Loucy (cell line): ENCODE measurements around the gene CAPN10.
"Not testable (repeated sequence)": the region's sequence is repeated elsewhere in the genome, so short reads cannot be mapped to it uniquely, and the experiment has no call there.

ENCODE experiments used
- H2AFZ ChIP-seq: fragments of 200-600 bp; sonication (generic); 2 replicates; pipeline ENCODE4 v1.6.0; 2016; ENCODE audit warnings: antibody characterized with exemption, mild to moderate bottlenecking, low read length, moderate library complexity
- H3F3A ChIP-seq: fragments of 200-600 bp; 2 replicates; pipeline ENCODE4 v1.6.0; 2016; ENCODE audit warnings: antibody characterized with exemption, low read depth, mild to moderate bottlenecking
- H3K27me3 ChIP-seq: fragments of 200-600 bp; sonication (generic); 2 replicates; pipeline ENCODE4 v1.6.1; 2014; ENCODE audit warnings: low read length, mild to moderate bottlenecking; ENCODE audit not compliant: insufficient read depth, poor library complexity, severe bottlenecking
- H3K36me3 ChIP-seq: fragments of 200-600 bp; sonication (generic); 2 replicates; pipeline ENCODE4 v1.6.1; 2016; ENCODE audit warnings: low read length; ENCODE audit not compliant: insufficient read depth
- H3K4me1 ChIP-seq: fragments of 200-600 bp; sonication (generic); 2 replicates; pipeline ENCODE4 v1.5.1; 2014; ENCODE audit warnings: low read length, mild to moderate bottlenecking; ENCODE audit not compliant: insufficient read depth, poor library complexity, severe bottlenecking
- H3K4me2 ChIP-seq: fragments of 200-600 bp; sonication (generic); 2 replicates; pipeline ENCODE4 v1.6.0; 2014; ENCODE audit warnings: antibody characterized with exemption, low read length, low read depth, mild to moderate bottlenecking; ENCODE audit not compliant: poor library complexity, severe bottlenecking
- H3K4me3 ChIP-seq: fragments of 200-600 bp; sonication (generic); 2 replicates; pipeline ENCODE4 v1.5.1; 2014; ENCODE audit warnings: low read length, mild to moderate bottlenecking, mixed read lengths; ENCODE audit not compliant: poor library complexity, severe bottlenecking
- H3K79me2 ChIP-seq: fragments of 200-600 bp; sonication (generic); 2 replicates; pipeline ENCODE4 v1.6.1; 2014; ENCODE audit warnings: low read length; ENCODE audit not compliant: insufficient read depth
- H3K9ac ChIP-seq: fragments of 200-600 bp; sonication (generic); 2 replicates; pipeline ENCODE4 v1.6.0; 2014; ENCODE audit warnings: mild to moderate bottlenecking, low read depth, low read length, moderate library complexity; ENCODE audit not compliant: poor library complexity, severe bottlenecking
- H3K9me2 ChIP-seq: fragments of 200-600 bp; sonication (generic); replicated peaks from 2 replicates; pipeline ENCODE4 v1.6.1; 2016; ENCODE audit warnings: low read depth, low read length, mixed read lengths
- H3K9me3 ChIP-seq: fragments of 200-600 bp; sonication (generic); 2 replicates; pipeline ENCODE4 v1.6.1; 2014; ENCODE audit warnings: mild to moderate bottlenecking, antibody characterized with exemption, low read length, low read depth; ENCODE audit not compliant: insufficient read depth
- H4K20me1 ChIP-seq: fragments of 200-600 bp; sonication (generic); 2 replicates; pipeline ENCODE4 v1.6.0; 2014; ENCODE audit warnings: antibody characterized with exemption, low read length, mild to moderate bottlenecking; ENCODE audit not compliant: insufficient read depth, poor library complexity, severe bottlenecking
- EZH2phosphoT487 ChIP-seq: fragments of 200-600 bp; IDR thresholded peaks from 2 replicates; pipeline ENCODE4 v1.6.1; 2018; ENCODE audit warnings: antibody characterized with exemption, mild to moderate bottlenecking, moderate library complexity, borderline replicate concordance
- TF ChIP-seq, protein P1 (sequence below): fragments of 200-600 bp; sonication (generic); conservative IDR thresholded peaks from 2 replicates; pipeline ENCODE4 v1.5.1; 2014; ENCODE audit warnings: mild to moderate bottlenecking, antibody characterized with exemption, low read length

The CAPN10 gene

DNA sequence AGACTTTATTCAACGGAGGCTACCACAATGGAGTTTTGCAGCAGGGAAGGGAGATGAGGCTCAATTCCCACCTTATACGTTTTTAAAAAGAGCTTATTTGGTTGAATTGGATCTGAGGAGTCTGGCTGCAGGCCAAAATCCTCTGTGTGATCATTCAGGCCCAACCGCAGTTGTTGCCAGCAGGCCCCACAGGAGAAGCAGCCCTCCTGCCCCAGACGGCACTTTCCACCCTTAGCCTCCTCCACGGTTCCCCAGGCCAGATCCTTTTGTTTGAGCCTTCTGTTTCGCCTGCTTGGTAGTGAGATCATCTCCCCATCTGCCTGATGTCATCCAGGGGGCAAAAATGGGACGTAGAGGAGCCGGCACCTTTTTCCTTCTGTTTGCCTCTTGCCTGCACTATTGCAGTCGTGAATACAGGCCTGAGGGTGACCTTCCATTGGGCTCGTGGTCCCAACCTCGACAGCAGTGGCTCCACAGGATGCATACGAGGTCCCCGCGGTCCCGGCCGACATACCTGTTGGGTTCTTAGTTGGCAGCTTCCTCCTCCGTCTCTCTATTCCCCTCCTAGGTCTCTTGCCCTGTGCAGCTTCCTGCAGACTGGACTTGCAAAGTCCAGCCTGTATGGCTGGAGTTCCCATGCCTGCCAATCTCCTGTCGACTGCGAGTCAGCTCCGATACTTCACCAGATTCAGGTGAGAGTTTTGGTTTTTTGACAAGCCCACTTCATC, 29.4 kb downstream of the CAPN10 start:
- H3K36me3 ChIP-seq, result no peaks in the 10 kb centered on the region
- H3F3A ChIP-seq, result no peaks in the 10 kb centered on the region
- no peaks in the 10 kb centered on the region for H3K9me2 ChIP-seq
- H3K9me3 ChIP-seq, result peaks cover 9% of the 10 kb centered on the region; the same call in 1 of the 2 replicates
- TF ChIP-seq, protein P1, sequence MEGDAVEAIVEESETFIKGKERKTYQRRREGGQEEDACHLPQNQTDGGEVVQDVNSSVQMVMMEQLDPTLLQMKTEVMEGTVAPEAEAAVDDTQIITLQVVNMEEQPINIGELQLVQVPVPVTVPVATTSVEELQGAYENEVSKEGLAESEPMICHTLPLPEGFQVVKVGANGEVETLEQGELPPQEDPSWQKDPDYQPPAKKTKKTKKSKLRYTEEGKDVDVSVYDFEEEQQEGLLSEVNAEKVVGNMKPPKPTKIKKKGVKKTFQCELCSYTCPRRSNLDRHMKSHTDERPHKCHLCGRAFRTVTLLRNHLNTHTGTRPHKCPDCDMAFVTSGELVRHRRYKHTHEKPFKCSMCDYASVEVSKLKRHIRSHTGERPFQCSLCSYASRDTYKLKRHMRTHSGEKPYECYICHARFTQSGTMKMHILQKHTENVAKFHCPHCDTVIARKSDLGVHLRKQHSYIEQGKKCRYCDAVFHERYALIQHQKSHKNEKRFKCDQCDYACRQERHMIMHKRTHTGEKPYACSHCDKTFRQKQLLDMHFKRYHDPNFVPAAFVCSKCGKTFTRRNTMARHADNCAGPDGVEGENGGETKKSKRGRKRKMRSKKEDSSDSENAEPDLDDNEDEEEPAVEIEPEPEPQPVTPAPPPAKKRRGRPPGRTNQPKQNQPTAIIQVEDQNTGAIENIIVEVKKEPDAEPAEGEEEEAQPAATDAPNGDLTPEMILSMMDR, result no peak
- no peak for TF ChIP-seq EZH2phosphoT487
- H3K79me2 ChIP-seq, result no peaks in the 10 kb centered on the region
- H4K20me1 ChIP-seq, result no peaks in the 10 kb centered on the region
- no peak overlapping the region for H3K4me3 ChIP-seq
- no peaks in the 10 kb centered on the region for H3K27me3 ChIP-seq
- H3K4me1 ChIP-seq, result peaks cover 24% of the 10 kb centered on the region
- H2AFZ ChIP-seq, result no peak overlapping the region
- no peak overlapping the region for H3K9ac ChIP-seq
- H3K4me2 ChIP-seq, result no peak overlapping the region

DNA sequence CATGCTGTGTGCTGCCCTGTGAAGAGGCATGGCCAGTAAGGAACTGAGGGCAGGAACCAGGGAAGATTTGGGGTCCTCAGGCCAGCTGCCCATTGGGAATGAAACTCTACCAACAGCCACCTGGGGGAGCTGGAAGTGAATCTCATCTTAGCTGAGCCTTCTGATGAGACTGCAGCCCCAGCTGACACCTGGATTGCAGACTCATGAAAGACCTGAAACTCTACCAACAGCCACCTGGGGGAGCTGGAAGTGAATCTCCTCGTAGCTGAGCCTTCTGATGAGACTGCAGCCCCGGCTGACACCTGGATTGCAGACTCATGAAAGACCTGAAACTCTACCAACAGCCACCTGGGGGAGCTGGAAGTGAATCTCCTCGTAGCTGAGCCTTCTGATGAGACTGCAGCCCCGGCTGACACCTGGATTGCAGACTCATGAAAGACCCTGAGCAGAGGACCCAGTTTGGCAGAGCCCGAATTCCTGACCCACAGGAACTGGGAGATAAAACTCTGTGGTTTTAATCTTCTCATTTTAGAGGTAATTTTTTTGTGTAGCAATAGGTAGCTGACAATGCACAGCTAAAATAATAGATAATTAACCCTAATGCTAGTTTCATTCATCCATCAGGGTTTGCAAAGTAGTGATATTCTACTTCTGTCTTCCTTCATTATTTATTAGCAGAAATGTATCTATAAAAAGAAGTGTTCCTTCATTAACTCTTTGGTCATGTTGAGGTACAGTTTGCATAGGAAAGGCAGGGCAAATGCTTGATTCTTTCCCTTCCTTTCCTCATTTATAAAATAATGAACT, 30.5 kb downstream of the CAPN10 start:
- not testable (repeated sequence) for H3K4me2 ChIP-seq, H4K20me1 ChIP-seq, H2AFZ ChIP-seq, H3K27me3 ChIP-seq, H3F3A ChIP-seq, H3K9ac ChIP-seq, H3K4me3 ChIP-seq, H3K9me3 ChIP-seq, H3K9me2 ChIP-seq, H3K36me3 ChIP-seq, H3K79me2 ChIP-seq
- TF ChIP-seq, protein P1, result peak; percentile 37
- H3K4me1 ChIP-seq, result peaks cover 26% of the 10 kb centered on the region

DNA sequence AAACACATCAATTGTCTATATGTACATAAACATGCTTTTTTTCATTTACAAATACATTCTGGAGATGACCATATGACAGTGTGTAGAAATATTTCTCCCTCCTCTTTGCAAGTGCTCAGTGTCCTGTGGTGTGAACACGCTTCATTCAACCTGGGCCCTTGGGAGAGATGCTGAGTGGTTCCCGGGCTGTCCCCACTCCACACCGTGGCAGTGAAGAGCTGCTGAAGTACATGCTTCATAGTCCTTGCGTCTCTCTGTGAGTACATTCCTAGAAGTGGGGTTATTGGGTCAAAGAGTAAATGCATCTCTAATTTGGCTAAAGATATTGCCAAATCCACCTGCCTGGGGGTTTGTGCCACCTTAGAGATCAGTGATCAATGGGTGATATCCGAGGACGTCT, 32.2 kb downstream of the CAPN10 start:
- H3K9me3 ChIP-seq, result peaks cover 9% of the 10 kb centered on the region; the same call in 1 of the 2 replicates
- no peaks in the 10 kb centered on the region for H4K20me1 ChIP-seq
- no peaks in the 10 kb centered on the region for H3K9me2 ChIP-seq
- H3K27me3 ChIP-seq, result no peaks in the 10 kb centered on the region
- no peaks in the 10 kb centered on the region for H3K36me3 ChIP-seq
- no peak overlapping the region for H2AFZ ChIP-seq
- no peaks in the 10 kb centered on the region for H3F3A ChIP-seq
- no peak overlapping the region for H3K4me2 ChIP-seq
- H3K79me2 ChIP-seq, result no peaks in the 10 kb centered on the region
- H3K4me3 ChIP-seq, result no peak overlapping the region
- TF ChIP-seq, protein P1, result no peak
- TF ChIP-seq EZH2phosphoT487, result no peak
- no peak overlapping the region for H3K9ac ChIP-seq
- peaks cover 29% of the 10 kb centered on the region for H3K4me1 ChIP-seq
